ENCODE data around the gene ADRA2C.

ADRA2C gene

DNA sequence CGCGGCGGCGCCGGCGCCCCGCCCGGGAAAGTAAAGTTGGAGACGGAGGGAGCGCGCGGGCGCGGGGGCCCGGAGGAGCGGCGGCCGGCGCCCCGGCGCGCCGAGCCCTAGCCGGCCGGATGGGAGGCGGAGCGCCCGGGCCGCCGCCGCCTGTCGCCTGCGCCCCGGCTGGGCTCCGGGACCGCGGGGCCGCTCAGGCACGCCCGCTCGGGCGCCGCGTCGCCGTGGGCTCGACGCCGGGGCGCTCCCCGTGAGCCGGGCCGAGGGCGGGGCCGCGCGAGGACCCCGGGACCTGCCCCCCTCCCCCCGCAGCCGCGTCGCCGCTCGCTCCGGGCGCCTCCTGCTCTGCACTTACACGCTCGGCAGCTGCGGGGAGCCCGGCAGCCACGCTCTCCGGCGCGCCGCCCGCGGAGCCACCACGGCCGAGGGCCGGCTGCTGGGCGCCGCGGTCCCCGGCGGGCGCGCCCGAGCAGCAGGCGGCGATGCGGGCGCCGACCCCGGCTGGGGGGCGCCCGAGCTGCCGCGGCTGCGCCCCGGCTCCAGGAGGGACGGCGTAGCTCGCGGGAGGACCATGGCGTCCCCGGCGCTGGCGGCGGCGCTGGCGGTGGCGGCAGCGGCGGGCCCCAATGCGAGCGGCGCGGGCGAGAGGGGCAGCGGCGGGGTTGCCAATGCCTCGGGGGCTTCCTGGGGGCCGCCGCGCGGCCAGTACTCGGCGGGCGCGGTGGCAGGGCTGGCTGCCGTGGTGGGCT is at the start of gene ADRA2C:
Gene ADRA2C, plus strand, starts transcription at position 350 of the 749 bp plus-strand sequence. Its CDS starts 222 bp downstream, at position 572.
- peak; percentile 68 for DNase-seq (ENCODE audit: low spot score)

DNA sequence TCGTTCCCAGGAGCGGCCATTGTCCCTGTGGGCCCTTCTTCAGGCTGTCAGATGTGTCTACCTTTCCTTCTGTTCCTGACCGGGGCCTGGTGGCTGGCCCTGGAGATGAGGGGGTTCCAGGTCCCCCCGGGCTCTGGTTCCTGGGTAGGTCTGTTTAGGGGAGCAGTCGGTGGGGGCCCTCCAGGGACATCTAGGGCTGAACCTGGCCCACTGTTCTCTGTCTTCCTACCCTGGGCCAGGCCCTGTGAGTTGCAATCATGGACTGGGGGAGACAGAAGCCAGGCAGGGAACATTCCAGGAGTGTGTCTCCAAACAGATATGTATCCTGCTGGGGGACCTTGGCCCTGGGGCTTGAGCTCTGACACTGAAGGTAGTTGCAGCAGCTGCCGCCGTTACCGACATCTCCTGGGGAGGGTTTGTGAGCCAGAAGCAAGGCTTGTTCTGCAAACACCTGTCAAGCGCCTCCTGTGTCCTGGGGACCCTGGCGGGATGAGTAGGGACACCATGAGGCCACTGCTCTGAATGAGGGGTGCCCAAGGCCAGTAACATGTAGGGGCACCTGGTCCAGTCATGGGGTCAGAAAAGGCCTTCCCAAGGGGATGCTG is 49.5 kb upstream of the ADRA2C start:
- DNase-seq (ENCODE audit: low spot score), result no peak

DNA sequence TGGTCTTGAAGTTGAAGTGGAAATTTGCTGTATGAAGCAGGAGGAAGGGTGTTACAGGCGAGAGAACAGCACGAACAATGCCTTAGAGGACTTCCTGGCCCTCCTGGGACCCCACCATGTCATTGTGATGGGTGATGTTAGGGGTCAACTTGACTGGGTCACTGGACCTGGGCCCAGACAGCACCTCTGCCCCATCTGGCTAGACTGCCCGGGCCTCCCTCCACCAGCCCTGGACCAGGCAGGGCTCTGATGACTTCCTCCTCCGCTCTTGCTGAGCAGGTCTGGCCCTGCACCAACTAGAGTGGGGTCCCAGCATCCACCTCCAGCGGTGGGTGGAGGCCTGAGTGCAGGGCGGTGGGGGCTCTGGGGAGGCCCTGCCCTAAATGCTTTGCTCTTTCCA is 48.9 kb upstream of the ADRA2C start:
- no peak for DNase-seq (ENCODE audit: low spot score)

DNA sequence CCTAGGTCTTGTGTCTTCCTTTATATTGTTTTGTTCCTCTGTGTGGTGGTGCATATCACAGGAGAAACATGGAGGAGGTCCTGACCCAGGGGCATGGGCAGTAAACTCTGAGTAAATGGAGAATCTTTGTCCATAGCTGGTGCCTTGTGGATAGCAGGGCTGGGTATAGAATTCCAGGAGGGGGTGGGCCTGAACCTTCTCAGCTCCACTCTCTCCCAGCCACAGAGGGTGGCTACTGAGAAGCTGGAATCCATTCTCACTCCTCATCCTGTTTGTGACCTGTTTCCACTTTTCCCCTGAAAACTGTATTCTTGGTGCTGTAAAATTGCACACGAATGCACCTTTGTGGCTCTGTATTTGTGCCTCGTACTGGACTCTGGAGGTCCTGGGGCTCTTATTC is 47.7 kb upstream of the ADRA2C start:
- no peak for DNase-seq (ENCODE audit: low spot score)

GRCh38 chr4:3719191-3719590 is 47.0 kb upstream of the ADRA2C start:
- no peak for DNase-seq (ENCODE audit: low spot score)

- no peak for DNase-seq (ENCODE audit: low spot score)
Measured at GRCh38 chr4:3719836-3720235, 46.3 kb upstream of the ADRA2C start.

DNA sequence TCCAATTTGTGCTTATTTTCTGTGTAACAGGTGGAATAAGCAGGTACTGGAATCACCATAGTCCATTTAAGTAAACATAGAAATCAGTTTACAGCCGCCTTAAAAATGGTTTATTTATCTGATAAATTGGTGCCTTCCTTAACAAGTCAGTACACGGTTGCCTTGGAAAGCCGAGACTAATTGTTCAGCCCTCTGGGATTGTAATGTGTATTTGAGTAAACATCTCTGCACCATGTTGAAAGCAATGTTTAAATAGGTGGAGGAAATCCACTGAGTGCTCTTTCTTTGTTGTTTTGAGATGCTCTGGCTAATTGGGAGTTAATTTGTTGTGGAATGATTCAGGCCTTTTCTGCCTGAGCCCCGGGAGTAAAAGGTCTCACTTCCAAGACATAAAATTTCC is 45.7 kb upstream of the ADRA2C start:
- no peak for DNase-seq (ENCODE audit: low spot score)

- DNase-seq (ENCODE audit: low spot score), result no peak
Measured at GRCh38 chr4:3721186-3721585, 45.0 kb upstream of the ADRA2C start.

DNA sequence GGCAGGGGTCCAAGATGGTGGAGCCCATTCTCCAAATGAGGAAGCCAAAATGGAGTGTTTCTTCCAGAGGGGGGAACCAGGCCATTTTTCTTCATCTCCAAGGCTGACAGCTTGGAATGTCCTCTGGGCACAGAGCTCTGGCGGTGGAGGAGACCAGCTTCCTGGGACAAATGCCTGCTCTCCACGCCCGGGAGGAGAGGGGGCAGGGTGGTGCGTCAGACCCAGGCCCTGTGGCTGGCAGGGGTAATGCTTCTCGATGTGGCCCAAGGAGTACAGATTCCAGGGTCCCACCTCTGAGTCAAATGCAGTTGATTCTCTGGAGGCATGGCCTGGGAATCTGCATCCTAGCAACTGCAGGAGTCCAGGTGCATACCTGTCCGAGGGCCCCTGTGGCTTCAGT is 44.6 kb upstream of the ADRA2C start:
- DNase-seq (ENCODE audit: low spot score), result no peak

DNA sequence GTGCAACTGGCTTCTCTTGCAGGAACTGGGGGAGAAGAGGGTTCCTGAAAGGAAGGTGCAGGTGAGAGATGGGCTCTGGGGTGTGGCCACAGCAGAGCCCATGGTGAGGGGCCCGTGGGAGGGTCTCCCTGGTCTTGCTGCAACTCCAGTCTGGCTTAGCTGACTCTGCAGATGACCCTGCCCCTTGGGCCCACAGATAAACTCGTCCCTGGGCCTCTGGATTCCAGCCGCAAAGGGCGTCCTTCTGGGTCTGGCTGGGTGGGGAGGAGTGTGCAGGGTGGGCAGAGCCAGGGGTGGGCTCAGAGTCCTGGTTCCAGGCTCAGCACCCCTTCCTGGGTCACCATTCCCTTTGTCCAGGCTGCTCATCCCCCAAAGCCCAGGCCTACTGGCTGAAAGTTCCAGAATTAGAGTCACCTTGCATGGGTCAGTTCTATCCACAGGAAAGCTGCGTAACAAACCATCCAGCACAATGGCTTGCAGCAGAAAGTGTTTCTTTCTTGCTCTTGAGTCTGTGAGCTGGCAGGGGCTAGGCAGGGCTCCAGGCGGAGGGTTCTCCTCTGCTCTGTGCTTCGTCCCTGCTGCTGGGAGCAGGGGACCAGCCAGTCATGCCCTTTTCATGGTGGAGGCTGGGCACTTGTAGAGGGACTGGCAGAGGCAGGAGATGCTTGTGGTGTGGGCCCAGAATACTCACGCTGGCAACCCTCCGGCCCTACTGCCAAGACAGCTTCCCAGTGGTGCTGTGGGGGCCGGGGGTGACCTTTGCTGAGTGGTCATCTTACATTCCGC is 43.5 kb upstream of the ADRA2C start:
- no peak for DNase-seq (ENCODE audit: low spot score)

DNA sequence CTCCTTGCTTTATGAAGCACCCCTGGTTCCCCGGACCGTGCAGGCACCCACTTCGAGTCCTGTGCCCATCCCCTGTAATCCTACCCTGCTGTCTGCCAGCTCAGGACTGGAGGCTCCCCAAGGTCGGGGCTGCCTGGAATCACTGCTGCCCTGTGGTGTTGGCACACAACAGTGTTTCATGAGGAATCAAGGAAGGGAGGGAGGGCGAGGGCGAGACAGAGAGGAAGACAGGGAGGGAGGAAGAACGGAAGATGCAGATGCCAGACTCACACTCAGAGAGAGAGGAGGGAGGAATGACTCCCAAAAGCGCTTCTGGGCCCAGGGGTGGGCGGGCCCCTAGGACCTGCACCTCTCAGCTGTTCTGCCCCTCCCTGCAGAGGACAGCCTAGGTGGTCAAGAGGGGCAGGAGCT is 42.9 kb upstream of the ADRA2C start:
- no peak for DNase-seq (ENCODE audit: low spot score)

DNA sequence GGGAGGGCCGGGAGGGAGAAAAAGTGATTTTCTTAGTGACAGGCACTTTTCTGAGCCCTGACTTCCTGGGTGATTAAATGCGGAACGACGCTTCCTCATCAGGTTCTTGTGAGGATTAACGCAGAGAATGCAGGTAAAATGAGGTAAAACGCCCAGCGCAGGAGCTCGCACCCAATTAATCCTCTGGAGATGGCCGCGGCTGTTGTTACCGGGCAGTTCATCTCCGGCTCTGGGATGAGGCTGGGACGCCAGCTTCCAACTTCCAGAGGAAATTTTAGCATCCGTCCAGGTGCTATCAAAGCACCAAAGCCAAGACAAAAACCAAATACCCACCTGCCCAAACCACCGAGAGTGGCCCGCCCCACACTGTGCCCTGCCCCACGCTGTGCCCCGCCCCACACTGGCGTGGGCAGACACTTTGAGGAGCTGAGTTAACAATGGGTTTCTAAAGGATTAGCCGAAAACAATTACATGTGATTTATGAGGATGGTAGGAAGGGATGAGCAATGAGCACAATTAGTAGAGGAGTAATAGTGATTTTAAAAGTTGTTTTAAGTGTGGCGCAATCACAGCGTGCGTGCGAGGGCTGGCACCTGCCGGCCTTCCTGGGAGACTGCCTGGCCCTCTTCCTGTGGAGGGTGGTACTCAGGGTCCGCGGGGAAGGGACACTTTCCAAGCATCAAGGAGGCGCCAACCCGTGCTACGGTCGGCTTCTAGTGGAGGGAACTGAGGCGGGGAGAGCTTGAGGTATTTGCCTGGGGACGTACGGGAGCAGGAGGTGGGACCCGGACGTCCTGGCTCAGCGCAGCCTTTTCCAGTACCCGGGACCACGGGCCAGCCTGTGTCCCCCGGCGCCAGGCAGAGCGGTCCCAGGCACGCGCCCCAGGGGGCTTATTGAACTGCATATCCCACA is 41.6 kb upstream of the ADRA2C start:
- no peak for DNase-seq (ENCODE audit: low spot score)

DNA sequence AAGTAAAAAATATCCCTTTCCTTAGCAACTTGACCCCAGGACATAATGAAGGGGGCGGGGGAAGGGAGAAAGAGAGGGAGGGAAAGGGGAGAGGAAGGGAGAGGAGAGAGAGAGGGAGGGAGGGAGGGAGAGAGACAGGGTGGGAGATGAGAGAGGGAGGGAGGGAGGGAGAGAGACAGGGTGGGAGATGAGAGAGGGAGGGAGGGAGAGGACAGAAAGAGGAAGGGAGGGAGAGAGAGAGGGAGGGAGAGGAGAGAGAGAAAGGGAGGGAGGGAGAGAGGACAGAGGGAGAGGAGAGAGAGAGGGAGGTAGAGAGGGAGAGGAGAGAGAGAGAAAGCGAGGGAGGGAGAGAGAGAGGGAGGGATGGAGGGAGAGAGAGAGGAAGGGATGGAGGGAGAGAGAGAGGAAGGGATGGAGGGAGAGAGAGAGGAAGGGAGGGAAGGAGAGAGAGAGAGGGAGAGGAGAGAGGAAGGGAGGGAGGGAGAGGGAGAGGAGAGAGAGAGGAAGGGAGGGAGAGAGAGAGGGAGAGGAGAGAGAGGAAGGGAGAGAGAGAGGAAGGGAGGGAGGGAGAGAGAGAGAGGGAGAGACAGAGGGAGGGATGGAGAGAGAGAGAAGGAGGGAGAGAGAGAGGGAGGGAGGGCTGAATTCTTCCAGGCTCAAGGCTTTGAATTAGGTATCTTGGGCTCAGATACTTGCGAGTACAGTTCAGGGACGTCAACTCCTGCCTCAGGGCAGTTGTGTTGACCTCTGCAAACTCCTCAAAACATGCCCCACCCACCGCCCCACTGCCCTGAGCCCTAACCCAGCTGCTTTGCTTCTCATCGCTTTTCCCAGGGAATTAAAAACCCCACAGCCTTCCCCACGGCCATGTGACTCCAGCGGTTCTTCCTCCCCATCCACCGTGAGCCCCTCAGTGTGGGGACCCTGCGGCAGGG is 40.0 kb upstream of the ADRA2C start:
- DNase-seq (ENCODE audit: low spot score), result no peak

- DNase-seq (ENCODE audit: low spot score), result no peak
Measured at GRCh38 chr4:3727847-3728469, 38.2 kb upstream of the ADRA2C start.

DNA sequence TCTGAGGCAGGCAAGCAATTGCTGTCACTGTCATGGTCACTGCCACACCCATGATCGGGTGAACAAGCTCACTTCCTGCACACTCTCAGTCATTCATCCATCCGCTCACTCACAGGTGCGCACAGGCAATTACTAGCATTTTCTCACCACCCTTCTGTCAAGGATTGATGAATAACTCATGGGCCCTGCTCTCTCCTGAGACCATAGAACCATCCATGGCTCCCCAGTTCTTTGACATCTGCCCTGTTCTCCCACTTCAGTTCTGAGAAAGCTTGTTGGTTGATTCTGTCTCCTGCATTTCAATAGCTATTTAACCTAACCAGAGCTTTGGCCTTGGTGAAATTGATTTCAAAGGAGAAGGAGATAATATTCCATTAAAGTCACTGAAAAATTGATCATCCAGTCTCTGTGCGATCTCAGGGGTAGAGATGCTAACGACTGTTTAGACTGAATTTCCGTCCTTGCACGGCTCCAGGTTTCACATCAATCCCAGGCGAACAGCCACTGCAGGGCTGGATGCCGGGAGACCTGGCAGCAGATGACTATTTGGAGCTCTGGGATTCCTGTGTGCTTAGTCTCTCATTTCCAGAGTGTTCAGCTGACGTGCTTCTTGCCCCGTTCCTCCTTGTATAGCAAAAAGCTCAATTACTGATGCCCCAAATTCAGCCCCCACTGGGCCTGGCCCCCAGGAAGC is 36.9 kb upstream of the ADRA2C start:
- DNase-seq (ENCODE audit: low spot score), result no peak

- no peak for DNase-seq (ENCODE audit: low spot score)
Measured at GRCh38 chr4:3729882-3730226, 36.3 kb upstream of the ADRA2C start.

DNA sequence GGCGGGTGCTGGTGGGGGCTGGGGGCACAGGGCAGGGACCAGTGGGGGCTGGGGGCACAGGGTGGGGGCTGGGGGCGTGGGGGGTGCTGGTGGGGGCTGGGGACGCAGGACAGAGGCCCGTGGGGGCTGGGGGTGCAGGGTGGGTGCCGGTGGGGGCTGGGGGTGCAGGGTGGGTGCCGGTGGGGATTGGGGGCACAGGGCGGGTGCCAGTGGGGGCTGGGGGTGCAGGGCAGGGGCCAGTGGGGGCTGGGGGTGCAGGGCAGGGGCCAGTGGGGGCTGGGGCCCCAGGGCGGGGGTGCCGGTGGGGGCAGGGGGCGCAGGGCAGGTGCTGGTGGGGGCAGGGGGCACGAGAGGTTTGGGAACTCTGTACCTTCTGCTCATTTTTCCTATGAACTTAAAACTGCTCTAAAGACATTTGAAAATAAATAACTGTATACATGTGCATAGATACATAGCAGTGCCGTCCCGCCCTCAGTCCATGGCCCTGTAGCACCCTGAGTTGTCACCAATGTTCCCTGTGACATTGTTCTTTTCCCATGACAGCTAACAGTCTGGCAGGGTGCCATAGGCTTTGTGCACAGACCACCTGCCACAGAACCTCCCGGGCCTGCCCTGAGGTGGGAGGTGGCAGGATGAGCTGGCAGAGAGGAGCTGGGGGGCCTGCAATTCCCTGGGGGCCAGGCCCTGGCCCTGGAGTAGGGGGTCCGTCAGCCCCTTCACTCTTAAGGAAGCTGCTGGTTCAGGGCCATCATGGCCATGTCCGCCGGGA is 35.6 kb upstream of the ADRA2C start:
- DNase-seq (ENCODE audit: low spot score), result no peak

DNA sequence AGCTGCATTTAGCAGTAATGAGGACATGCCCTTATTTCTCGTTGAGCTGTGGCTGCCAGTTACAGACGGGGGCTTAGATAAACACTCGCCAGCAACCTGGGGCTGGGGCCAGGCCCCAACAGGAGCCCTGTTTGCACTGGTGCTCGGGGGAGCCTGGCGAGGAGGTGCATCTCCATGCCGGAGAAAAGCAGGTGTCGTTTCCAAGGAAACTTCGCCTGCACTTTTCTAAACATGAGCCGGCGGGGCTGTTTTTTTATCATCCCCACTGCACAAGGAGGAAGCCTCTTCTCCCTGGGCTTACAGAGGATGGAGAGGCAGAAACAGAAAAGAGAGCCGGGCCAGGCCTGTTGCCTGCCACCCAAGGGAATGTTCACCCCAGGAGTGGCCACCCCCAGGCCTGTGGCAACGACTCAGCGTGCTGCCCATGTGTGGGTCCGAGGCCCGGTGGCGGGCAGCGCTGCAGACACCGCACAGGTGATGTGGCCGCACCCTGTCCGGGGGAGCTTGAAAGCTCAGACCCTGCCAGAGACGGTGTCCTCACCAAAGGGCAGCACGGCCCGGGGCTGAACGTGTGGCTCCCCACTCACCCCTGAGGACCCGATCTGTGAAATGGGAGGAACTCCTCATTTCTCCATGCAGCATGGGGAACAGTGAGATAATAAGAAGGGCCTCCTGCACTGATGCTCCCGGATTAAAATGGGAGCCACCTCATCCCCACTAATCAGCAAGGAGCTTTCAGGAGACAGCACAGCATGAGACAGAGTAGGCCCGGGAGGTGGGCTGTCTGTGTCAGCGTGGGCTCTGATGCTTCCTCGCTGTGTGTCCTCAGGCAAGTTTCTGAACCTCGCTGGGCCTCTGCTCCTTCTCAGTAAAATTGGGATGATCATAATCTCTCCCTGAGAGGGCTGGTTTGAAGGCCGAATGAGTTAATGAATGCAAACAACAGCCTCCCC is 33.8 kb upstream of the ADRA2C start:
- DNase-seq (ENCODE audit: low spot score), result no peak

All from HuH-7 (cell line).